CD14-positive monocyte (primary cell): ENCODE results near the gene AKR7A3. TPM values are rescaled to one million over a fixed set of nuclear protein-coding genes. Genes with fewer than 3 reads are reported as not detected.

Experiments
- DNase-seq, 3 donors: peaks; one replicate each; pipeline ENCODE4 v3.0.0-alpha.2; 2011 to 2022
- H2AFZ ChIP-seq: 2 replicates; pipeline ENCODE4 v1.6.0; 2012; ENCODE audit warnings: mild to moderate bottlenecking, low read depth, low read length, inconsistent platforms; ENCODE audit not compliant: insufficient read depth, poor library complexity, severe bottlenecking
- H3K27ac ChIP-seq, 2 donors: 1 replicate in 1 of 2; 2 replicates in 1 of 2; pipeline ENCODE4 v1.5.1; 2012 to 2013; ENCODE audit warnings: low read length in 2 of 2, control low read depth in 1 of 2, inconsistent platforms in 1 of 2, low read depth in 1 of 2, mild to moderate bottlenecking in 1 of 2
- H3K27me3 ChIP-seq, 2 donors: one replicate each; pipeline versions ENCODE4 v1.6.0 to v1.6.1; 2011 to 2013; ENCODE audit warnings: low read length in 2 of 2; ENCODE audit not compliant: control insufficient read depth in 2 of 2, insufficient read depth in 2 of 2
- H3K36me3 ChIP-seq, 2 donors: replicated peaks in 1 of 2; 1 replicate in 1 of 2; 2 replicates in 1 of 2; pipeline versions ENCODE4 v1.5.1 to v1.6.1; 2012 to 2013; ENCODE audit warnings: low read length in 2 of 2, control low read depth in 1 of 2, inconsistent platforms in 1 of 2, mild to moderate bottlenecking in 1 of 2; ENCODE audit not compliant: insufficient read depth in 2 of 2, control insufficient read depth in 1 of 2
- H3K4me1 ChIP-seq, 2 donors: 1 replicate in 1 of 2; 2 replicates in 1 of 2; pipeline versions ENCODE4 v1.5.1 to v1.6.1; 2012 to 2013; ENCODE audit warnings: low read length in 2 of 2, control low read depth in 1 of 2, inconsistent platforms in 1 of 2, mild to moderate bottlenecking in 1 of 2, moderate library complexity in 1 of 2; ENCODE audit not compliant: insufficient read depth in 2 of 2, control insufficient read depth in 1 of 2
- H3K4me2 ChIP-seq: replicated peaks from 2 replicates; pipeline ENCODE3; 2012; ENCODE audit warnings: low read length, moderate library complexity, mild to moderate bottlenecking; ENCODE audit not compliant: poor library complexity, severe bottlenecking; ENCODE audit errors: extremely low read depth
- H3K4me3 ChIP-seq, 3 experiments: fragments of 200-600 bp in 1 of 3; sonication (generic) in 1 of 3; replicated peaks in 1 of 3; 1 replicate in 2 of 3; 2 replicates in 1 of 3; pipeline ENCODE4 v1.5.1; 2011 to 2013; ENCODE audit warnings: low read length in 3 of 3, mild to moderate bottlenecking in 3 of 3, control low read depth in 2 of 3, low read depth in 2 of 3, inconsistent platforms in 1 of 3, moderate library complexity in 1 of 3
- H3K79me2 ChIP-seq: 2 replicates; pipeline ENCODE4 v1.6.0; 2012; ENCODE audit warnings: mild to moderate bottlenecking, control low read depth, inconsistent platforms, low read length, moderate library complexity; ENCODE audit not compliant: insufficient read depth
- H3K9ac ChIP-seq: 2 replicates; pipeline ENCODE4 v1.6.0; 2017; ENCODE audit warnings: low read length, mild to moderate bottlenecking; ENCODE audit not compliant: insufficient read depth, poor library complexity, severe bottlenecking
- H3K9me3 ChIP-seq, 2 donors: replicated peaks in 1 of 2; 1 replicate in 1 of 2; 2 replicates in 1 of 2; pipeline versions ENCODE4 v1.5.1 to v1.6.1; 2012 to 2013; ENCODE audit warnings: low read length in 2 of 2, control low read depth in 1 of 2; ENCODE audit not compliant: control insufficient read depth in 1 of 2, insufficient read depth in 1 of 2
- H4K20me1 ChIP-seq: 2 replicates; pipeline ENCODE4 v1.6.0; 2012; ENCODE audit warnings: mild to moderate bottlenecking, low read length, control low read depth, moderate library complexity; ENCODE audit not compliant: insufficient read depth
- H3K27ac Mint-ChIP-seq, 7 donors: one replicate each; pipeline ENCODE4 v1.8.0; 2020; ENCODE audit warnings: mild to moderate bottlenecking in 7 of 7, mixed read lengths in 7 of 7, moderate library complexity in 6 of 7, inconsistent platforms in 2 of 7
- H3K27me3 Mint-ChIP-seq, 3 donors: one replicate each; pipeline ENCODE4 v1.8.0; 2021 to 2022; ENCODE audit warnings: low read depth in 3 of 3, mild to moderate bottlenecking in 3 of 3, mixed read lengths in 3 of 3, moderate library complexity in 3 of 3, inconsistent platforms in 1 of 3
- H3K36me3 Mint-ChIP-seq, 2 donors: one replicate each; pipeline ENCODE4 v1.8.0; 2020; ENCODE audit warnings: mixed read lengths in 2 of 2, inconsistent platforms in 1 of 2, mild to moderate bottlenecking in 1 of 2
- H3K4me1 Mint-ChIP-seq: one replicate; pipeline ENCODE4 v1.8.0; 2020; ENCODE audit warnings: mild to moderate bottlenecking, mixed read lengths
- H3K4me3 Mint-ChIP-seq, 2 donors: one replicate each; pipeline ENCODE4 v1.8.0; 2020; ENCODE audit warnings: mild to moderate bottlenecking in 2 of 2, mixed read lengths in 2 of 2, moderate library complexity in 1 of 2
- H3K9me3 Mint-ChIP-seq, 7 donors: one replicate each; pipeline ENCODE4 v1.8.0; 2020 to 2022; ENCODE audit warnings: mixed read lengths in 7 of 7, mild to moderate bottlenecking in 6 of 7, moderate library complexity in 6 of 7, inconsistent platforms in 2 of 7
- CTCF ChIP-seq: fragments of 200-600 bp; IDR thresholded peaks from one replicate; pipeline ENCODE4 v1.8.0; 2022; ENCODE audit warnings: antibody characterized with exemption, mild to moderate bottlenecking
- WGBS: methylation state at CpG from one replicate; pipeline ENCODE4 v1.1.5; 2013; ENCODE audit warnings: missing lambda C conversion rate; ENCODE audit not compliant: insufficient coverage; 5-methylcytosine and 5-hydroxymethylcytosine counted together
- intact Hi-C, 2 donors: fragments of 100-400 bp; cut with micrococcal nuclease; formaldehyde crosslinking; loops; one replicate each; pipeline versions ENCODE4 v1.15.0 to v1.15.1; 2023
- polyA plus RNA-seq, 3 donors: library from polyadenylated mRNA; depleted of rRNA in 1 of 3; unstranded in 2 of 3; stranded (reverse) in 1 of 3; fragments of 300-500 nt in 2 of 3; fragments of >200 nt in 1 of 3; fragmentation: Illumina TruSeq in 2 of 3; gene quantifications; 1 replicate in 2 of 3; 2 replicates in 1 of 3; pipeline ENCODE4 v1.2.3, GENCODE V29; 2012 to 2021

Gene AKR7A3
- polyA plus RNA-seq, 3 donors: 0.15 to 0.56 TPM; not detected in 1

- TF ChIP-seq CTCF: no peak
- intact Hi-C loops: no loop called here
- Histone ChIP-seq H3K27me3 (no peaks in the 10 kb centered on the region), H3K9me3 (no peaks in the 10 kb centered on the region), H3K79me2 (no peaks in the 10 kb centered on the region), H3K36me3 (peaks cover 9 to 44% of the 10 kb centered on the region in 2 donors), H3K4me2 (no peak overlapping the region), H3K4me3 (no peak overlapping the region), H3K27ac (no peak overlapping the region), H3K4me1 (no peaks in the 10 kb centered on the region), H3K9ac (no peak overlapping the region), H2AFZ (no peak overlapping the region), H4K20me1 (peaks cover 18% of the 10 kb centered on the region)
- H3K27me3 Mint-ChIP-seq: peaks cover 0 to 1% (median 0%) of the 10 kb centered on the region in 3 donors
- no peaks in the 10 kb centered on the region for H3K4me1 Mint-ChIP-seq
- peak overlapping the region in 1 of 7 donors; percentile 21 for H3K27ac Mint-ChIP-seq
- H3K4me3 Mint-ChIP-seq: no peak overlapping the region
- 95% methylated on average over 4 of the region's 9 CpGs for WGBS
- H3K9me3 Mint-ChIP-seq: peaks cover 0 to 3% (median 0%) of the 10 kb centered on the region in 7 donors
- H3K36me3 Mint-ChIP-seq: peaks cover 20 to 47% of the 10 kb centered on the region in 2 donors
- no peak for DNase-seq
Measured at GRCh38 chr1:19333587-19334354, 45.2 kb upstream of the AKR7A3 start.

DNA sequence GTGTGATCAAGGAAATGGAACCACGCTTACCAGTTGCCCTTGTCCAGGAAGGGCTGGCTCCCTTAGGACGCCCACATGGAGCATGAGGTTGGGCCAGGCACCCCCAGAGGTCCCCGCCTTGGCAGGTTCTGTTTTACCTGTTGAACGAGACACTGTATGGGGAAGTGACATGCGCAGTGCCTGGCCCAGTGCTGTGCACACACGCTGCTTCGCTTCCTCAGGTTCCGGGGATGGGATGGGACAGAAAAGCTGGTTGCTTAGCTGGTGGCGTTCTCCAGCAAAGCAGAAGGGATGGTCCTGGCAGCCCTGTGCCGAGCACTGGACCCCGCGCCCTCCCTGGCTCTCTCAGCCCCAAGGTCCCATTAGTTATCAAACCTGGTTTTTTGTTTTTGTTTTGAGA is 44.3 kb upstream of the AKR7A3 start:
- no peaks in the 10 kb centered on the region for H3K79me2 ChIP-seq
- H3K9ac ChIP-seq: no peak overlapping the region
- peaks cover 18 to 44% of the 10 kb centered on the region in 2 donors for H3K36me3 ChIP-seq
- no peak overlapping the region for H3K27ac Mint-ChIP-seq
- peaks cover 0 to 3% (median 0%) of the 10 kb centered on the region in 7 donors for H3K9me3 Mint-ChIP-seq
- H3K27ac ChIP-seq: no peak overlapping the region
- no peak for DNase-seq
- H3K27me3 Mint-ChIP-seq: peaks cover 0 to 1% (median 0%) of the 10 kb centered on the region in 3 donors
- TF ChIP-seq CTCF: no peak
- H3K4me3 ChIP-seq: no peak overlapping the region
- WGBS: 76% methylated on average over 7 of the region's 12 CpGs
- no peak overlapping the region for H2AFZ ChIP-seq
- H3K4me3 Mint-ChIP-seq: no peak overlapping the region
- H4K20me1 ChIP-seq: peaks cover 13% of the 10 kb centered on the region
- H3K9me3 ChIP-seq: no peaks in the 10 kb centered on the region
- no peaks in the 10 kb centered on the region for H3K27me3 ChIP-seq
- no peaks in the 10 kb centered on the region for H3K4me1 ChIP-seq
- intact Hi-C loops: no loop called here
- H3K36me3 Mint-ChIP-seq: peaks cover 19 to 46% of the 10 kb centered on the region in 2 donors
- H3K4me2 ChIP-seq: no peak overlapping the region
- H3K4me1 Mint-ChIP-seq: no peaks in the 10 kb centered on the region
